HG03175 (cell line): ENCODE results near the gene RPGRIP1L.

ENCODE experiments used
- ATAC-seq: cut with Tn5 transposase; IDR thresholded peaks from one replicate; pipeline ENCODE4 v1.9.1; 2021; ENCODE audit warnings: mild to moderate bottlenecking, moderate library complexity; ENCODE audit not compliant: unreplicated experiment

RPGRIP1L gene

GRCh38 chr16:53559270-53559951 lies 144.2 kb downstream of the RPGRIP1L start:
- ATAC-seq, result no peak

- ATAC-seq, result no peak
These were observed 144.9 kb downstream of the RPGRIP1L start for GRCh38 chr16:53558710-53559109.

GRCh38 chr16:53556521-53556920 lies 147.1 kb downstream of the RPGRIP1L start:
- no peak for ATAC-seq

GRCh38 chr16:53549970-53550690 lies 153.5 kb downstream of the RPGRIP1L start:
- peak; percentile 81 for ATAC-seq
